Endothelial cell of umbilical vein (primary cell): Measurements from ENCODE around the gene SDC4.

Experiments used
- CTCF ChIP-seq, 2 donors: IDR thresholded peaks; 1 replicate in 1 of 2; 2 replicates in 1 of 2; pipeline ENCODE4 v1.5.1; 2011; ENCODE audit warnings: low read length in 2 of 2, mild to moderate bottlenecking in 2 of 2, moderate library complexity in 2 of 2, control low read depth in 1 of 2, inconsistent platforms in 1 of 2, low read depth in 1 of 2; ENCODE audit not compliant: insufficient read depth in 1 of 2; ENCODE audit errors: extremely low read depth in 1 of 2
- EZH2 ChIP-seq: IDR thresholded peaks from 2 replicates; pipeline ENCODE4 v1.6.1; 2012; ENCODE audit warnings: borderline replicate concordance, low read depth, mild to moderate bottlenecking, moderate library complexity, low read length, inconsistent platforms; ENCODE audit not compliant: severe bottlenecking
- FOS ChIP-seq: IDR thresholded peaks from 2 replicates; pipeline ENCODE4 v1.6.1; 2011; ENCODE audit warnings: mild to moderate bottlenecking, low read length, moderate library complexity, borderline replicate concordance; ENCODE audit not compliant: insufficient read depth
- GATA2 ChIP-seq: IDR thresholded peaks from 2 replicates; pipeline ENCODE4 v1.7.0; 2011; ENCODE audit warnings: low read depth, mild to moderate bottlenecking, moderate library complexity, mixed read lengths, low read length; ENCODE audit not compliant: insufficient read length, insufficient read depth
- JUN ChIP-seq: IDR thresholded peaks from 2 replicates; pipeline ENCODE4 v1.6.1; 2011; ENCODE audit warnings: borderline replicate concordance, low read depth; ENCODE audit not compliant: insufficient read length, insufficient read depth
- MAX ChIP-seq: IDR thresholded peaks from 2 replicates; pipeline ENCODE4 v1.6.1; 2011; ENCODE audit not compliant: insufficient read depth, insufficient read length
- MYC ChIP-seq: IDR thresholded peaks from one replicate; pipeline ENCODE4 v1.6.1; 2011; ENCODE audit warnings: mild to moderate bottlenecking, low read depth, low read length
- POLR2A ChIP-seq: IDR thresholded peaks from 2 replicates; pipeline ENCODE4 v1.6.1; 2012; ENCODE audit warnings: low read depth, mild to moderate bottlenecking, control low read depth, low read length
- POLR2AphosphoS5 ChIP-seq: IDR thresholded peaks from 2 replicates; pipeline ENCODE4 v1.6.1; 2012; ENCODE audit warnings: low read depth, mild to moderate bottlenecking, control low read depth, low read length, moderate library complexity; ENCODE audit not compliant: insufficient read depth

- TF ChIP-seq POLR2A (peak; percentile 99), EZH2 (no peak), CTCF (IDR thresholded peaks at IDR 0.05; ENCODE audit: extremely low read depth in 1 of 2, insufficient read depth in 1 of 2, low read depth in 1 of 2, low read length in 2 of 2) (no peak), MAX (no peak), POLR2AphosphoS5 (peak; percentile 99), MYC (no peak), JUN (no peak), FOS (no peak), GATA2 (no peak)
Observed at GRCh38 chr20:45347936-45348778, at the start of gene SDC4.
